GM12874 (cell line): ENCODE results near the gene LRRC8B.

Experiments used
- CTCF ChIP-seq: IDR thresholded peaks from 2 replicates; pipeline ENCODE4 v1.5.1; 2011; ENCODE audit warnings: low read depth, mild to moderate bottlenecking, control low read depth, low read length, moderate library complexity; ENCODE audit not compliant: insufficient read depth

Gene LRRC8B

GRCh38 chr1:89607586-89608318, 83.1 kb downstream of the LRRC8B start:
- TF ChIP-seq CTCF, result no peak

- no peak for TF ChIP-seq CTCF
These were observed 83.8 kb downstream of the LRRC8B start for GRCh38 chr1:89608319-89608983.

- no peak for TF ChIP-seq CTCF
These were observed 84.5 kb downstream of the LRRC8B start for GRCh38 chr1:89608984-89609725.

DNA sequence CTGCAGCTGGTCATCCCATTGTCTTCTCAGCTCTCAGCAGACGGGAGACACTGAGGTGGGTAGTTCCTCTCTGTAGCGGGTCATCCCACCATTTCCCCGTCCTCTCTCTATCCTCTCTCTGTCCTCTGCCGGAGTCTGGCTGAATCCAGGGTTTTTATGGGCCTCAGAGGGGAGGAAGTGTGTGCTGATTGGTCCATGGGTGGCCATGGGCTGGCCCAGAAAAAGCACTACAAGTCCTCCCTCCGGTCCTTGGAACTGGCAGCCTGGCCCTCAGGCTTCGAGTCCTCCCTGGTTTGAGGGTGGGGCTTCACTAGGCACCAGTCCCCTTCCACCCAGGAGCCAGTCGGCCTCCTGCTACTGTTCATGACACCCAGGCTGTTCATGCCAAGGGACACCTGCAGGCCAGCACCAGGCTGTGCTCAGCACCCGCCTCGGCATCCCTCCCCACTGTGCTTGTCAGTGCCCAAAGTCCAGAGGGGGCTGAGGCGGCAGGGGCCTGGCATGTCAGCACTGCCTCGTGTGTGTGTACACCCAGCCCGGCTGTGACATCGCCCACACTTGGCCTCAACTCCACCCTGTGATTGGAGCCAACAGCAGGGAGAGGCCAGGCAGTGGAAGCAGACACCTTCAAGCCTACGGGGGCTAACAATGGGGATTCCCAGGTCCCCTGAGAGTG, 85.3 kb downstream of the LRRC8B start:
- no peak for TF ChIP-seq CTCF

DNA sequence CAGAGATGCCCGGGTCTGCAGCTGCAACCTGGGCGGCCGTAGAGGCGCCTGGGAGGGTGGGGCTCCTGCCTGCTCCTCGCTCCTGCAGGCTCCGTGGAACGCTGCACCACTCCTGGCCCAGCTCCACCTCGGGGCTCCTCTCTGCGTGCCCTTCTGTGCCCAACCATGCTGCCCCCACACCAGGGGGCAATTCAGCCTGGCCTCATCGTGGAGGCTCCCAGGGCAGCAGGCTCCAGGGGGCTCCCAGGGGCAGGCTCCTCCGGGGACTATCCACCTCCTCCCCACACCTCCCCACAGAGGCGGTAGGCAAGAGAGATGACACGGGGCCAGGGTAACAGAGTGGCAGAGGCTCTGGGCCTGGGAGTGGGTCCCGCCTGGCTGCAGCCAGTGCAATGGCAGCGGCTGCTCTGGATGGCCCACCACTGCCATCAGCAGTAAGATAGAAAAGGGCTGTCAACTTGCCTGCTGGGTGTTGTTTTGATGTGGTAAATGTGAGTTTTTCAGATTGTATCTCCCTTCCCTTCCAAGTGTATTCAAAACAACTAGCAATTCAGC, 85.9 kb downstream of the LRRC8B start:
- TF ChIP-seq CTCF, result no peak

DNA sequence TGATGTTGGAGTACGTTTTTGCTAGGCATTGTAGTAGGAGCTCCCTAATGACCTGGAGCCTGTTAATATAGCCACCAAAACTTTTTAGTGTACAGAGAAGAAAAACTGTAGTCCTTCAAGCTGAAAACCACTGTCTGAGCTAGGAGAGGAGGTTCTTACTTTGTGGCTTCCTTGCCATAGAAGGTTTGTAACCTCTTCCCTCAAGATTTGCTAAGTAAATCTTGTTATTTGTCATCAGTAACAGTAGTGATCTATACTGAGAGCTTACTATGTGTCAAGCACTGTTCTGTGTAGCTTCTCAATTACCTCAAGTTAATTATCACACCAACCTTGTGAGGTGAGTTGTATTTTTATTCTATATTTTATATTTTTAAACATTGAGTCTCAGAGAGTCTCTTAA, 87.1 kb downstream of the LRRC8B start:
- no peak for TF ChIP-seq CTCF
